Ishikawa (cell line): ENCODE measurements around the gene PCNX3.

Experiments used
- CEBPB ChIP-seq: IDR thresholded peaks from 2 replicates; pipeline ENCODE4 v1.6.1; 2012
- CREB1 ChIP-seq: IDR thresholded peaks from 2 replicates; pipeline ENCODE4 v1.6.1; 2012; ENCODE audit warnings: low read depth
- EGR1 ChIP-seq: IDR thresholded peaks from 2 replicates; pipeline ENCODE4 v1.6.1; 2012
- EP300 ChIP-seq: IDR thresholded peaks from 2 replicates; pipeline ENCODE4 v1.6.1; 2012; ENCODE audit warnings: borderline replicate concordance
- FOXM1 ChIP-seq: IDR thresholded peaks from 2 replicates; pipeline ENCODE4 v1.6.1; 2012; ENCODE audit warnings: low read depth, borderline replicate concordance
- MAX ChIP-seq: IDR thresholded peaks from 2 replicates; pipeline ENCODE4 v1.6.1; 2012
- NFIC ChIP-seq: IDR thresholded peaks from 2 replicates; pipeline ENCODE4 v1.6.1; 2012
- RAD21 ChIP-seq: IDR thresholded peaks from 2 replicates; pipeline ENCODE4 v1.6.1; 2012; ENCODE audit warnings: low read depth
- REST ChIP-seq: IDR thresholded peaks from 2 replicates; pipeline ENCODE4 v1.6.1; 2012; ENCODE audit warnings: low read depth, mild to moderate bottlenecking
- TAF1 ChIP-seq: IDR thresholded peaks from 2 replicates; pipeline ENCODE4 v1.6.1; 2012; ENCODE audit warnings: low read depth, mild to moderate bottlenecking
- TCF12 ChIP-seq: IDR thresholded peaks from 2 replicates; pipeline ENCODE4 v1.6.1; 2012; ENCODE audit warnings: low read depth
- TEAD4 ChIP-seq: IDR thresholded peaks from 2 replicates; pipeline ENCODE4 v1.6.1; 2012
- USF1 ChIP-seq: IDR thresholded peaks from 2 replicates; pipeline ENCODE4 v1.6.1; 2012
- YY1 ChIP-seq: IDR thresholded peaks from 2 replicates; pipeline ENCODE4 v1.6.1; 2012; ENCODE audit warnings: low read depth
- ZBTB7A ChIP-seq: IDR thresholded peaks from 2 replicates; pipeline ENCODE4 v1.6.1; 2012; ENCODE audit warnings: low read depth

The PCNX3 gene

GRCh38 chr11:65620666-65621065, 5.1 kb downstream of the PCNX3 start:
- no peak for TF ChIP-seq TCF12
- TF ChIP-seq TAF1, result no peak
- no peak for TF ChIP-seq REST
- no peak for TF ChIP-seq EP300
- TF ChIP-seq RAD21, result no peak
- TF ChIP-seq FOXM1, result no peak
- no peak for TF ChIP-seq TEAD4
- TF ChIP-seq ZBTB7A, result no peak
- no peak for TF ChIP-seq NFIC
- no peak for TF ChIP-seq CREB1
- no peak for TF ChIP-seq USF1
- TF ChIP-seq MAX, result no peak

GRCh38 chr11:65621460-65621859, 5.9 kb downstream of the PCNX3 start:
- no peak for TF ChIP-seq CEBPB
- no peak for TF ChIP-seq RAD21
- TF ChIP-seq EGR1, result no peak
- TF ChIP-seq CREB1, result no peak
- TF ChIP-seq FOXM1, result no peak
- no peak for TF ChIP-seq ZBTB7A
- TF ChIP-seq TCF12, result no peak
- no peak for TF ChIP-seq EP300
- no peak for TF ChIP-seq MAX
- TF ChIP-seq TAF1, result no peak
- no peak for TF ChIP-seq TEAD4
- no peak for TF ChIP-seq USF1
- TF ChIP-seq REST, result no peak
- no peak for TF ChIP-seq YY1

- TF ChIP-seq TAF1, result no peak
- no peak for TF ChIP-seq NFIC
- no peak for TF ChIP-seq RAD21
- TF ChIP-seq TCF12, result no peak
- no peak for TF ChIP-seq USF1
- TF ChIP-seq EP300, result no peak
- no peak for TF ChIP-seq REST
- no peak for TF ChIP-seq TEAD4
- no peak for TF ChIP-seq ZBTB7A
- no peak for TF ChIP-seq CREB1
- no peak for TF ChIP-seq CEBPB
- TF ChIP-seq FOXM1, result no peak
- no peak for TF ChIP-seq MAX
- no peak for TF ChIP-seq EGR1
- no peak for TF ChIP-seq YY1
Measured at GRCh38 chr11:65622011-65622410, 6.4 kb downstream of the PCNX3 start.

GRCh38 chr11:65623177-65623576, 7.6 kb downstream of the PCNX3 start:
- TF ChIP-seq TAF1, result no peak
- TF ChIP-seq USF1, result no peak
- no peak for TF ChIP-seq CREB1
- TF ChIP-seq EP300, result no peak
- TF ChIP-seq CEBPB, result no peak
- TF ChIP-seq ZBTB7A, result no peak
- TF ChIP-seq TEAD4, result no peak
- no peak for TF ChIP-seq EGR1
- TF ChIP-seq REST, result no peak
- no peak for TF ChIP-seq YY1
- TF ChIP-seq MAX, result no peak
